ENCODE measurements around the gene ST3GAL4.

The ST3GAL4 gene

GRCh38 chr11:126409620-126409985, 54.1 kb downstream of the ST3GAL4 start:
- DNase-seq: no peak

GRCh38 chr11:126410649-126411048, 55.2 kb downstream of the ST3GAL4 start:
- DNase-seq: no peak

DNA sequence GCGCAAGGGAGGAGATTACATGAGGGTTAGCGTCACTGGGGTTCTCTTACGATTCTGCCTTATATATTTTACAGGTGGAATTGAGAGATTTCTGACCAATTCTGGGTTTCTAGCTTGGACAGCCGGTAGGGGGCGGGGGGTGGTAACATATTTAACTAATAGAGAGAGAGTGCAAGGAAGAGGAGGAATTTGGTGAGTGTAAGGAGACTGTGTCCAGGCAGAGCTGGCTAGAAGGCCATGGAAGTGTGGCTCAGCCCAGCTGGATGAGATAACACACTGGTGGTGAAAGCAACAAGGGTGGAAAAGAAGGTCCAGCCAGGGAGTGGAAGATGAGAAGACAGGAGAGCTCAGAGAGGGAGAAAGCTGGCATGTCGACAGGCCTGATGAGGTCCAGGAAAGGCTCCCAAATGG, 56.5 kb downstream of the ST3GAL4 start:
- peak in 1 of 2 experiments; percentile 29 for DNase-seq

DNA sequence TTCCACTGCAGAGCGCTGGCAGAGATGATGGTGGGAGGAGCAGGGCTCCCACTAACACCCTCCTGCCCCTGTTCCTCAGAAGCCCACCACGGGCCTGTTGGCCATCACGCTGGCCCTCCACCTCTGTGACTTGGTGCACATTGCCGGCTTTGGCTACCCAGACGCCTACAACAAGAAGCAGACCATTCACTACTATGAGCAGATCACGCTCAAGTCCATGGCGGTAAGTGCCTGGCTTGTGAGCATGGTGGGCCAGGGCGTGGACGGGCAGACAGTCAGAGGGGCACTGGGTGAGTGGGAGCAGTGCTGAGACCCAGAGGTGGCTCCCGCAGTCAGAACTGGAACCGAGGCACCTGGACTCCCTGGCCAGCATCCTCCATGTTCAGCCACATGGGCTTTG, 57.9 kb downstream of the ST3GAL4 start:
- DNase-seq: no peak

GRCh38 chr11:126413843-126414405, 58.4 kb downstream of the ST3GAL4 start:
- DNase-seq: no peak

DNA sequence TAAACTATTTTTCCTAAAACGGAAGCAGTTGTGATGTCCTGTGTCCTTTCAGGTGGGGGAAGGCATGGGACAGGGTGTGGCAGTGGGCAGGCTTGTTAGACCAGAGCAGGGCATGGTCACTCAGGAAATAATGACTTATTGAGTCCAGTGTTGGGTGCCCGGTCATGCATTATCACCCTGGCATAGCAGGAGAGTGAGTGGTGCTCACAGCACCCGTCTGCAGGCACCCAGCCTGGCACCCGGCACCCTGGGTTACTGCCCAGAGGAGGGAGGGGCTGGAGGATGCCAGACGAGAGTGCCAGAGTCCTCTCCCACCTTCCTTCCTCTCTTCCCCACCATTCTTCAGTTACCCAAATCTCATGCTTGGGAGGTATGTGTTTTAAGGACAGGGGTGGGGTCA, 59.1 kb downstream of the ST3GAL4 start:
- DNase-seq: no peak

DNA sequence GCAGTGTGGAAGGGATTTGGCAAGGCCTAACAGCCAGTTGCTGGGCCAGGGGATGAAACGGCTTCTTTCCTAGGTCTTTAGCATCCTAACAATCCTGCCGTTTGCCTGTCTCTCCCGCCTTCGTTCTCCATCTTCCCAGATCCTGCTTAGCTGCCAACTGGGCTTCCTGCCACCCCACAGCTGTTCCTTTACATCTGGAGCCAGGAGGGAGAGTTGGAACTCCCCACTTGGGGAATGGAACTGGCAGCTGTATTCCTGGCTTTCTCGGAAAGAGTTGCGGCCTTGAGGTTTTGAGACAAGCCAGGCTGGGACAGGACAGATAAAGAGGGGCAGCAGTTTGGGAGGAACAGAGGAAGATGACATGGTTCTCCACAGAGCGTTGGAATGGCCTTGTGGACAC, 59.6 kb downstream of the ST3GAL4 start:
- no peak for DNase-seq

DNA sequence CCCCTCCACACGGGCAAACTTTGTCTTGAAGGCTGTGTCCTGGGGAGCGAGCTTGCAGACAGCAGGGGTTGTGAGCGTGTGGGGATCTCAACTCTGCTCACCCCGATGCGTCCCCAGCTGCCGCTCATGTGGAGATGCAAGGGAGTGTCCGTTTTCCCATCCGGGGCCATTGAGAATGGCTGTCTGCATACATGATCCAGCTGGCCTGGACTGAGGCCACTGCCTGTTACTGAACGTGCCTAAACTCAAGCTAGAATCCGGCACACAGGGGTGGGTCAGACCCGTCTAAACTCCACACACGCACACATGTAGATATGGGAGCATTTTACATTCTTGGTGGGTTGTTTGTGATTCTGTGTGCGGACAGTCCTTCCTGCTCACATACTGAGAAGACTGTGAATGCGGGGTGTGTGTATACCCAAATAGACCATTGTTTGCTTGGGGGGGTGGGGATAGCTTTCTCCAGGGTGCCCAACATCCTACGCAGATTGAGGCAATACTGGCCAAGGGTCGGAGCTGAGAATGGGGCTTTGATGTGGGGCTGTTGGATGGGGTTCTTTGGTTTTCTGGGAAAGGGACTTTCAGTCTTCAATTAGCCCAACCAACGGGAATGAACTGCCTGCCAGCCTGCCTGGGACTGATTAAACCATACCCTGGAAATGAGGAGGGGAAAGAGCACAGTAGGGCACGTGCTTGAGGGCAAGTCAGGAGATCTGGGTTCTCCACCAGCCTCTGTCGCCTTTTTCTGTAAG, 60.4 kb downstream of the ST3GAL4 start:
- no peak for DNase-seq

DNA sequence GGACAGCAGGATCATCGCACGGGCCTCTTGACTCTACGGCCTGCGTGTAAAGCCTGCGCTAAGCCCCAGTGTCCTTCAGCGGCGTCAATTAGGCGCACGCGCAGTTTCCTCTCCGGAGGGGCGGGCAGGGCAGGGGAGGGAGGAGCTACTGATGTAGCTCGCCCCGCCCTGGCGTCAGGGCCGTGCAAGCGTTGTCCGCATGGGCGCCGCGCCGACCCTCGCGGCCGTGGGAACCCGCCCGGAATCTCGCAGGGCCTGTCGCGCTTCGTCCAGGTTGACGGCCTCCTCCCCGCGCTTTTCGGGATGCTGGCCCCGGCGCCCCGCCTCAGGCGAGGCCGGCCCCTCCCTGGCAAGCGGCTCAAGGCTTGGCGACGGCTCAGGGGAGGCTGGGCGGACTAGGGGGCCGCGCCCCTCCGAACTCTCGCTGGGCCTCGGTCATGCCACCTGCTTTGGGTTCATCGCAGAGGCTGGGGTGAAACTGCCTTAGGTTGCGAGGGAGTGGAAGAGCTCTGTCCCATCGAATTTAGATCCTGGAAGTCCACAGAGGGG, 61.1 kb downstream of the ST3GAL4 start:
- DNase-seq: peak; percentile 79 to 97

DNA sequence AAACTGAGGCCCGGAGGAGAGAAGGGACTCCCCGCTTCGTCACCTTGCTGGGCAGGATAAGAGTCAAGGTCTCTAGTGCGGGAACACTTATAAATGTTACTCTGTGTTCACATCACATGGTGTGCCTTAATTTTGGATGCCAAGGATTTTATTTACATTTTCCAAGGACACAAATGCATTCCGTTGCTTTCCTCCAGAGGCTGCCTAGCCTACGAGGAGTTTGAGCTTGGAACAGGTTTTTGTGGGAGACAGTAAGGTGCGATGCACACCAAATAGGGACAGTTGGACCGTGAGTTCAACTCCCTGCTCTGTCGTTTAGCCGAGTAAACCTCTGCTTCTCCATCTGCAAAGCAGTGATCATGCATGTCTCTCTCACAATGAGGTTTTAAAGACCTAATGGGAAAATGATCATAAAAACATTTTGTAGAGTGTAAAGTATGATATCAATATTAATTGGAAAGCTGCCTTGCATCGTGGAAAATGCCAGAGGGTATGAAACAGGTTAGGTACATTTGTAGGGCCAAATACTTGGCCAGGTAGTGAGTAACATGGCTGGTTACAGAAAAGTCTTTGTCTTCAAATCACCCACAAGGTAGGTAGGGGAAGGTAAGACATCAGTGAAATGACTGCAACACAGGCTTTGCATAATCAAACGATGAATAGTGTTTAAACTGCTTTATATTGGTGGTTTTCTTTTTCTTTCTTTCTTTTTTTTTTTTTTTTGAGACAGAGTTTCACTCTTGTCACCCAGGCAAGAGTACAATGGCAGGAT, 61.8 kb downstream of the ST3GAL4 start:
- DNase-seq: peak in 1 of 2 experiments; percentile 34

DNA sequence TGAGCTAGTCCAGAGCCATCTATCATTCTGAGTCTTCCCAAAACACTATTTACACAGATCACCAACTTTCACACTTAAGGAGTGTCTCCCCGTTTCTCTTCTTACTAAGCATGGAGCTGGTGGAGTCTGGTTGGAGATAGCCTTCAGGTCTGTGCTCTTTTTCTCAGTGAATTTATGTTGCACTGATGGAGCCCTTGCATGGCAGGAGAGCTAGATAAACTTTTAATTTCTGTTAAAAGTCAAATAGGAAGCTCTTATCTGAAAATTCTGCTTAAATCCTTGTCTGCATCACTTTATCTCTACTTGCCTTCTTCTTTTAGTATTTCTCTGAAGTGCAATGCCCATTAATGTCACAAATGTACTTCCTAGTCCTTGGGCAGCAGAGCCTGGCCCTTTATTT, 63.4 kb downstream of the ST3GAL4 start:
- no peak for DNase-seq

DNA sequence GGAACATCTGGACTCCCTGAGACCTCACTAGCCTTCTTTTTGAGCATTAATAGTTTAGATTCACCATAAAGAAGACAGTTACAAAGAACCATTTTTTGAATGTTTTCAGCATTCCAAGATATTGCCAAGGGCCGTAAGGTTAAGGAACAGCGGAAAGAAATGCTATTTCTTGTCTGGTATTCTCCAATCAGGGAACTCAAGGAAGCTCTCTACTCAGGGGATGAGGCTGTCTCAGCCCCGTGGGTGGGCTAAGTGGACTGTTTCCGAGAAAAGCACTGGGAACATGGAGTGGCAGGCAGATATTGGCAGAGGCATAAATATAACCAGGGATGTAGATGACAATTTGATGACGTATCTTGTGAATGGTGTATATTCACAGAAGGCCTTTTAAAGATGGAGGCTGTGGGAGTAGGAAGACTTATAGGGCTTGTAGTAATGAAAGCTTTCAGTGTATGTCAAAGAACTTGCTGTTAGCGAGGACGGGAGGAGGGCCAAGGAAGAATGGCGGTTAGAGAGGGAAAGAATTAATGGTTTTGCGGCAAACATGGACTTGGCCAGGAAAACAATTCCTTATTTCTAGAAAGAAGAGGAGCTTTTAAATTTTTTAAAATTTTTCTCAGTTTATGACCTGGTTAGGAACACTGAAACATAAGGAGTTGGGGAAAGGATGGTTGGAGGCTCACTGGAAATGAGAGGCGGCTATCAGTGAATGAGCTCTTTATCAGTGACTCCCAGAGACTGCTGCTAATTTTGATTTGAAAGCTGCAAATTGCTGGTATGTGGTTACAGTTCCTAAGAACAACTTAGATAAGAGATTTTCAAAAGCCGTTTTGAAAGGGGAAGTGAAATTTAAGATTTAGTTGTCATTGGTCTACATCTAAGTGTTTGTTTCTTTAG, 64.6 kb downstream of the ST3GAL4 start:
- no peak for DNase-seq

GRCh38 chr11:126420698-126421256, 65.3 kb downstream of the ST3GAL4 start:
- no peak for DNase-seq

GRCh38 chr11:126421271-126421671, 65.8 kb downstream of the ST3GAL4 start:
- no peak for DNase-seq

- no peak for DNase-seq
Measured at GRCh38 chr11:126422446-126422845, 67.0 kb downstream of the ST3GAL4 start.

- DNase-seq: no peak
Measured at GRCh38 chr11:126423154-126423553, 67.7 kb downstream of the ST3GAL4 start.

GRCh38 chr11:126423743-126424142, 68.3 kb downstream of the ST3GAL4 start:
- no peak for DNase-seq

DNA sequence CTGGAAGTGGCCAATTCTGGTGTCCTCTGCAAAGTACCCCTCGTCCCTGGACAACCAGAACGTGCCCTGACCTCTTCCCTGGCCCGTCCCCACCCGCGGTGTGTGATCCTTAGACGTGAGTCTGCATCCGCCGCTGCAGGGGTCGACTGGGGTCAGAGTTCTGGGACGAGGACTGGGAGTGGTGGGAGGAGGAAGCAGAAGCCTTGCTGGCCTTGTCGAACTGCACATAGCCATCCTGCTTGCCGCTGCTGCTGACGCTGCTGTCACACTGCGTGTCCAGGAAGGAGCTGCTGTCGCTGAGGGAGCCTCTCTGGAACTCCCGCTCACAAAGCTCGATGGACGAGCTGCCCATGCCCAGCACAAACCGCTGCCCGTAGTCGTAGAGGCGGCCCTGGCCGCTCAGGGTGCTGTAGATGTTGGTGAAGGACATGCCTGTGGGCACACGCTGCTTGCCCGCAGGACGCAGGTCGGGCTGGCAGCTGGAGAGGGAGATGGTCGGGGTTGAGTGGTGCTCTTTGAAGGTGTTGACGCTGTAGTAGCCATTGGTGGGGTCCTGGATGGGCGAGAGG, 69.1 kb downstream of the ST3GAL4 start:
- DNase-seq: no peak

DNA sequence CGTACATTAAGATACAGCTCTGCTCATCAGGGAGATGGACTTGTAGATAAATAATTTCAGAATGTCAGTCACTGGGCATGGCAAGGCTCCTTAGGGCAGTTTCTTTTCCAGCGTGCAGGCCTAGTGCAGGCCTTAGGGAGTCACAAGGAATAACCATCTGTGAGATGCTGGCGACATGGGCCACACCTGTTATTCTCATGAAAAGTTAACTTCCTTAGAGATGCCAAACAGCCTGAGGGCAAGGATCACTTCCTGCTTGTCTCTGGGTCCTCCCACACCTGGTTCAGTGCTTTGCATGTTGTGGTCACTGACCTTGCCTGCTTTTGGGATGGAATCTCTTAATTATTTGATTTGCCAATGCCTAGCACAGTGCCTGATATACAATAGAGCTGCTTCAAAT, 70.6 kb downstream of the ST3GAL4 start:
- DNase-seq: peak in 1 of 2 experiments; percentile 27

DNA sequence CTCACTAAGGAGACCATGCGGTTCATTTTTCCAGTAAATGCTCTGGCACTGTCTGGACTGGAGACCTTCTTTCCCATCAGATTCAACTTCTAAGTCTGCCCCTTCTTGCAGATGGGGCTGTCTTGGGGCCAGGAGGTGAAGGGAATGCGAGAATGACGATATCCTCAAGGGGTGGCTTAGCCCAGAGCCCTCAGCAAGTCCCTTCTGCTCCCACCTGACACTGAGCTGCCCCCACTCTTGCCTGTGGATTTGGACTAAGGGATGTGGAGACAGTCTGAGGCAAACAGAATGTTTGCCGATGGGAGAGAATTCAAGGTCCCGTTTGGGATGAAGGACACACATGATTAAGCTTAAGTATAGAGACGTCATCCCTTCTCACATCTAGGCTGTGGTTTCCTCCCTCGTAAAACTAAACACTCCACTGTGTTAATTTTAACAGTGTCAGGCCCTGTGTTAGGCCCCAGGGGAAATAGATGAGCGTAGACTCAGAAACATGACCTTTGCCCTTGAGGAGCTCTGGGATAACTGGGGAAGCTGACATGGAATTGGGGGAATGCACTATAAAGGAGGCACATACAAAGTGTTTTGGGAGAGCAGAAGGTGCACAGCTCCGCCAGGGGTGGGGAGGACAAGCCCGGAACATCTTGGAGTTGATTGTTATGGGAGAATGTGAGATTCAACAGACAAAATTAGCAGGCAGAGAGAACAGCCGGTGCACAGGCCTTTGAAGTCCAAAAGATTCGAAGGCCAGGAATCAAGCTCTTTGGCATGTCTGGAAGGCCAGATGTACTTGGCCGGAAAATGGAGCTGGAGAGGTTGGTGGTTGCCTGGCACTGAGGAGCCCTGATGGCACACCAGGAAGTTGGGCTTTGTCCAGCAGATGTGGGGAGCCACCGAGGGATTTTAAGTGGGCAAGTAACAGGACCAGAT, 71.6 kb downstream of the ST3GAL4 start:
- peak in 1 of 2 experiments; percentile 57 for DNase-seq

Measured in NCI-H526 (cell line).